GM23248 (cell line): ENCODE measurements around the gene HECTD2. TPM values are rescaled to one million over a fixed set of nuclear protein-coding genes. Genes with fewer than 3 reads are reported as not detected.
"Not testable (repeated sequence)": the region's sequence is repeated elsewhere in the genome, so short reads cannot be mapped to it uniquely, and the experiment has no call there.

ENCODE experiments used
- DNase-seq: peaks from one replicate; pipeline ENCODE4 v3.0.0-alpha.2; 2015
- H2AFZ ChIP-seq: fragments of 200-600 bp; sonication (generic); 2 replicates; pipeline ENCODE4 v1.6.1; 2016; ENCODE audit warnings: antibody characterized with exemption
- H3F3A ChIP-seq: fragments of 200-600 bp; sonication (generic); 2 replicates; pipeline ENCODE4 v1.6.1; 2016; ENCODE audit warnings: mild to moderate bottlenecking, antibody characterized with exemption, mixed run types; ENCODE audit not compliant: insufficient read depth
- H3K27ac ChIP-seq: fragments of 200-600 bp; sonication (generic); 2 replicates; pipeline ENCODE4 v1.5.1; 2016; ENCODE audit warnings: mild to moderate bottlenecking
- H3K27me3 ChIP-seq: fragments of 200-600 bp; sonication (generic); replicated peaks from 2 replicates; pipeline ENCODE4 v1.6.1; 2016; ENCODE audit warnings: mild to moderate bottlenecking; ENCODE audit not compliant: insufficient read depth
- H3K36me3 ChIP-seq: fragments of 200-600 bp; sonication (generic); 2 replicates; pipeline ENCODE4 v1.6.1; 2016; ENCODE audit warnings: low read depth, mild to moderate bottlenecking
- H3K4me1 ChIP-seq: fragments of 200-600 bp; sonication (generic); 2 replicates; pipeline ENCODE4 v1.6.1; 2016; ENCODE audit warnings: mild to moderate bottlenecking; ENCODE audit not compliant: insufficient read depth
- H3K4me2 ChIP-seq: fragments of 200-600 bp; sonication (generic); one replicate; pipeline ENCODE4 v1.6.1; 2016; ENCODE audit warnings: mild to moderate bottlenecking; ENCODE audit not compliant: unreplicated experiment
- H3K4me3 ChIP-seq: fragments of 200-600 bp; sonication (generic); 2 replicates; pipeline ENCODE4 v1.5.1; 2016; ENCODE audit warnings: mild to moderate bottlenecking
- H3K79me2 ChIP-seq: fragments of 200-600 bp; sonication (generic); 2 replicates; pipeline ENCODE4 v1.6.1; 2016; ENCODE audit warnings: mild to moderate bottlenecking; ENCODE audit not compliant: insufficient read depth
- H3K9ac ChIP-seq: fragments of 200-600 bp; sonication (generic); 2 replicates; pipeline ENCODE4 v1.6.1; 2016; ENCODE audit warnings: mild to moderate bottlenecking
- H3K9me2 ChIP-seq: fragments of 200-600 bp; sonication (generic); 2 replicates; pipeline ENCODE4 v1.6.1; 2016; ENCODE audit warnings: mixed run types, mild to moderate bottlenecking, moderate library complexity; ENCODE audit not compliant: insufficient read depth
- H3K9me3 ChIP-seq: fragments of 200-600 bp; sonication (generic); one replicate; pipeline ENCODE4 v1.6.1; 2017; ENCODE audit warnings: low read depth
- H4K20me1 ChIP-seq: fragments of 200-600 bp; sonication (generic); 2 replicates; pipeline ENCODE4 v1.6.0; 2016; ENCODE audit not compliant: insufficient read depth
- EZH2 ChIP-seq: fragments of 200-600 bp; sonication (generic); IDR thresholded peaks from 2 replicates; pipeline ENCODE4 v1.6.1; 2018; ENCODE audit warnings: antibody characterized with exemption, mild to moderate bottlenecking; ENCODE audit not compliant: insufficient read depth, poor library complexity, severe bottlenecking
- EZH2phosphoT487 ChIP-seq: fragments of 200-600 bp; sonication (generic); IDR thresholded peaks from 2 replicates; pipeline ENCODE4 v1.6.1; 2018; ENCODE audit warnings: antibody characterized with exemption, moderate library complexity, mild to moderate bottlenecking, low read depth; ENCODE audit not compliant: insufficient read depth
- WGBS, 2 experiments: methylation state at CpG; one replicate each; pipeline ENCODE4 v1.1.6; 2015 to 2017; ENCODE audit warnings: low lambda C conversion rate in 2 of 2, low coverage in 1 of 2; ENCODE audit errors: missing lambda C conversion rate in 2 of 2; 5-methylcytosine and 5-hydroxymethylcytosine counted together
- in situ Hi-C: fragments of 300-500 bp; cut with MboI; formaldehyde crosslinking; loops from 2 replicates; pipeline ENCODE4 v1.15.0; 2020
- polyA plus RNA-seq: library from polyadenylated mRNA; unstranded; fragments of >200 nt; fragmentation: Nextera tagmentation; extraction: Ambion mirVana; gene quantifications from 2 replicates; pipeline ENCODE4 v1.2.1, GENCODE V29; 2016
- total RNA-seq: library from RNA; depleted of rRNA; stranded (reverse); fragments of >200 nt; shearing (Covaris generic); gene quantifications from 2 replicates; pipeline ENCODE4 v1.2.3, GENCODE V29; 2014

HECTD2 gene
- total and polyA plus RNA-seq, 2 experiments from 2014 or later: 9.5 to 14.8 TPM

GRCh38 chr10:91558473-91558872 is 148.3 kb downstream of the HECTD2 start:
- Histone ChIP-seq H3F3A (peaks cover 13% of the 10 kb centered on the region; the same call in 1 of the 2 replicates), H3K27ac (no peak overlapping the region), H3K27me3 (no peaks in the 10 kb centered on the region), H3K9ac (no peak overlapping the region), H4K20me1 (no peaks in the 10 kb centered on the region), H3K4me3 (no peak overlapping the region), H3K9me3 (no peaks in the 10 kb centered on the region), H2AFZ (no peak overlapping the region), H3K36me3 (no peaks in the 10 kb centered on the region), H3K4me1 (peaks cover 8% of the 10 kb centered on the region), H3K9me2 (no peaks in the 10 kb centered on the region), H3K4me2 (no peak overlapping the region), H3K79me2 (no peaks in the 10 kb centered on the region)
- in situ Hi-C loops: no loop called here
- TF ChIP-seq EZH2phosphoT487 (no peak), EZH2 (no peak)
- DNase-seq: no peak
- 45 to 50% methylated on average over 3 of the region's 3 CpGs for WGBS, 2 experiments

GRCh38 chr10:91559169-91559568 is 149.0 kb downstream of the HECTD2 start:
- Histone ChIP-seq H4K20me1 (no peaks in the 10 kb centered on the region), H3K4me2 (no peak overlapping the region), H3K27me3 (no peaks in the 10 kb centered on the region), H3F3A (peaks cover 13% of the 10 kb centered on the region; the same call in 1 of the 2 replicates), H3K4me3 (no peak overlapping the region), H3K4me1 (peaks cover 8% of the 10 kb centered on the region), H3K27ac (no peak overlapping the region), H3K9me3 (no peaks in the 10 kb centered on the region), H3K79me2 (no peaks in the 10 kb centered on the region), H3K9ac (no peak overlapping the region), H2AFZ (no peak overlapping the region), H3K36me3 (no peaks in the 10 kb centered on the region), H3K9me2 (no peaks in the 10 kb centered on the region)
- TF ChIP-seq EZH2phosphoT487 (no peak), EZH2 (no peak)
- no peak for DNase-seq
- WGBS, 2 experiments: 100% methylated on average over 1 of the region's 1 CpG
- in situ Hi-C loops: no loop called here

GRCh38 chr10:91559750-91560149 is 149.6 kb downstream of the HECTD2 start:
- Histone ChIP-seq H3K36me3 (no peaks in the 10 kb centered on the region), H3F3A (peaks cover 13% of the 10 kb centered on the region; the same call in 1 of the 2 replicates), H3K27ac (no peak overlapping the region), H2AFZ (no peak overlapping the region), H3K4me1 (peaks cover 8% of the 10 kb centered on the region), H3K4me3 (no peak overlapping the region), H4K20me1 (no peaks in the 10 kb centered on the region), H3K4me2 (no peak overlapping the region), H3K9me3 (no peaks in the 10 kb centered on the region), H3K79me2 (no peaks in the 10 kb centered on the region), H3K27me3 (no peaks in the 10 kb centered on the region), H3K9ac (no peak overlapping the region), H3K9me2 (no peaks in the 10 kb centered on the region)
- no peak for TF ChIP-seq EZH2phosphoT487
- no peak for TF ChIP-seq EZH2
- in situ Hi-C loops: no loop called here
- no peak for DNase-seq
- 95 to 97% methylated on average over 2 of the region's 2 CpGs for WGBS, 2 experiments

GRCh38 chr10:91560827-91561226 is 150.7 kb downstream of the HECTD2 start:
- H3K36me3 ChIP-seq, H3K27ac ChIP-seq, H3K9me2 ChIP-seq, H3K79me2 ChIP-seq, H3K4me1 ChIP-seq, H3K27me3 ChIP-seq, H2AFZ ChIP-seq, H3K9ac ChIP-seq, H4K20me1 ChIP-seq, H3K9me3 ChIP-seq, H3K4me3 ChIP-seq, in situ Hi-C loops, H3K4me2 ChIP-seq: not testable (repeated sequence)
- 44 to 50% methylated on average over 3 of the region's 3 CpGs for WGBS, 2 experiments
- peak; percentile 33 for DNase-seq
- H3F3A ChIP-seq: peaks cover 13% of the 10 kb centered on the region; the same call in 1 of the 2 replicates
